Mesothelial cell of epicardium (in vitro differentiated cells): ENCODE results near the gene CASP3. TPM values are rescaled to one million over a fixed set of nuclear protein-coding genes. Genes with fewer than 3 reads are reported as not detected.
"Not testable (repeated sequence)": the region's sequence is repeated elsewhere in the genome, so short reads cannot be mapped to it uniquely, and the experiment has no call there.

Experiments used
- DNase-seq, 2 experiments: peaks; one replicate each; pipeline ENCODE4 v3.0.0; 2021; ENCODE audit warnings: low spot score in 2 of 2; ENCODE audit not compliant: unreplicated experiment in 2 of 2
- H3K27ac Mint-ChIP-seq: 2 replicates; pipeline ENCODE4 v1.8.0; 2021; ENCODE audit warnings: mixed read lengths
- H3K27me3 Mint-ChIP-seq: 2 replicates; pipeline ENCODE4 v1.8.0; 2021; ENCODE audit warnings: low read depth, mixed read lengths
- H3K36me3 Mint-ChIP-seq: 2 replicates; pipeline ENCODE4 v1.8.0; 2021; ENCODE audit warnings: mixed read lengths
- H3K4me1 Mint-ChIP-seq: 2 replicates; pipeline ENCODE4 v1.8.0; 2021; ENCODE audit warnings: mixed read lengths
- H3K4me3 Mint-ChIP-seq: 2 replicates; pipeline ENCODE4 v1.8.0; 2021; ENCODE audit warnings: mild to moderate bottlenecking, moderate library complexity, mixed read lengths
- H3K9me3 Mint-ChIP-seq: 2 replicates; pipeline ENCODE4 v1.8.0; 2021; ENCODE audit warnings: mixed read lengths
- total RNA-seq: library from RNA; stranded (reverse); gene quantifications from 3 replicates; pipeline ENCODE4 v1.2.1, GENCODE V29; 2021
- TF ChIP-seq, protein P1 (sequence below): fragments of 200-600 bp; sonication (generic); IDR thresholded peaks from one replicate; pipeline ENCODE4 v1.5.0; 2021; ENCODE audit warnings: antibody characterized with exemption; ENCODE audit not compliant: unreplicated experiment

The CASP3 gene
- total RNA-seq, 1 donor from 2014 or later, result 21.0 TPM

DNA sequence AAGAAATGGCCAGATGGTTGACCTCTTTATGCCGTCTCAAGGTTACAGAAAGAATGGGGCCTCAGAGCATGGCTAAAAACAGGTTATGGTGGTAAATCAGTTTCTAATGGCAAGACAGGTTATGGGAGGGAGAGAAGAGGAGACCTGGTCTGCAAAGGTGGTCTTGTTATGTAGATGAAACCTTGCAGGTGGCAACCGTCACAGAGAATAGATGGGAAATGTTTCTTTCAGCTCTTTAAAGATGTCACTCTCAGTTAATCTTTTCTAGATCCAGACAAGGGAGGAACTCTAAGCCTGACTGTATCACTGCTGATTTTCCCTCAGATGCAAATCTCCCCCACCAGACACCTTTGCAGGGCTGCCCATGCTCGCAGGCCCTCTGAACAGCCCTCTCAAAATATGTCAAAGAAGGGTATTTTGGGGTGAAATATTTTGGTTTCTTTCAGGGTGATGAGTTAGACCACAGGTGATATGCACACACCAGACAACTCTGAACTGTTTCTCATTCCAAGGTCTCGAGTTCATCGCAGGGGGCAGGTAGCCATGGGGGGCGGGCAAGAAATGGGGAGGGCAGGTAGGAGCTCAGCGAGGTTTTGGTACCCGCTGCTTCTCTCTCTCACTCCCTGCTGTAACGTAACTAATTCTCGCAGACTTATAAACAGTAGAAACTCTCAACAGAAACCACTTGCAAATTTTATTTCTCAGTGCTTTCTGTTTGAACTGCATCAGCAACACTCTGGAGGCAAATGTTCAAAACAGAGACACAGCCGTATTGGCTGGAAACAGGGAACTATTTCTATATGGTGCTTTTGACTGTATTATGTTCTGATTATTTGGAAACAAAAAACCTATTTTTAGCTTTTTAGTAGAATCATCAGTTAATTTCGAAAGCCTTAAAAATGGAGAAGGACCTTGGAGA is 32.4 kb downstream of the CASP3 start:
- peaks cover 6% of the 10 kb centered on the region for H3K36me3 Mint-ChIP-seq
- DNase-seq, result no peak
- H3K4me3 Mint-ChIP-seq, result no peak overlapping the region
- no peaks in the 10 kb centered on the region for H3K27me3 Mint-ChIP-seq
- H3K9me3 Mint-ChIP-seq, result peaks cover 24% of the 10 kb centered on the region
- TF ChIP-seq, protein P1, sequence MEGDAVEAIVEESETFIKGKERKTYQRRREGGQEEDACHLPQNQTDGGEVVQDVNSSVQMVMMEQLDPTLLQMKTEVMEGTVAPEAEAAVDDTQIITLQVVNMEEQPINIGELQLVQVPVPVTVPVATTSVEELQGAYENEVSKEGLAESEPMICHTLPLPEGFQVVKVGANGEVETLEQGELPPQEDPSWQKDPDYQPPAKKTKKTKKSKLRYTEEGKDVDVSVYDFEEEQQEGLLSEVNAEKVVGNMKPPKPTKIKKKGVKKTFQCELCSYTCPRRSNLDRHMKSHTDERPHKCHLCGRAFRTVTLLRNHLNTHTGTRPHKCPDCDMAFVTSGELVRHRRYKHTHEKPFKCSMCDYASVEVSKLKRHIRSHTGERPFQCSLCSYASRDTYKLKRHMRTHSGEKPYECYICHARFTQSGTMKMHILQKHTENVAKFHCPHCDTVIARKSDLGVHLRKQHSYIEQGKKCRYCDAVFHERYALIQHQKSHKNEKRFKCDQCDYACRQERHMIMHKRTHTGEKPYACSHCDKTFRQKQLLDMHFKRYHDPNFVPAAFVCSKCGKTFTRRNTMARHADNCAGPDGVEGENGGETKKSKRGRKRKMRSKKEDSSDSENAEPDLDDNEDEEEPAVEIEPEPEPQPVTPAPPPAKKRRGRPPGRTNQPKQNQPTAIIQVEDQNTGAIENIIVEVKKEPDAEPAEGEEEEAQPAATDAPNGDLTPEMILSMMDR, result no peak
- no peaks in the 10 kb centered on the region for H3K4me1 Mint-ChIP-seq
- no peak overlapping the region for H3K27ac Mint-ChIP-seq

DNA sequence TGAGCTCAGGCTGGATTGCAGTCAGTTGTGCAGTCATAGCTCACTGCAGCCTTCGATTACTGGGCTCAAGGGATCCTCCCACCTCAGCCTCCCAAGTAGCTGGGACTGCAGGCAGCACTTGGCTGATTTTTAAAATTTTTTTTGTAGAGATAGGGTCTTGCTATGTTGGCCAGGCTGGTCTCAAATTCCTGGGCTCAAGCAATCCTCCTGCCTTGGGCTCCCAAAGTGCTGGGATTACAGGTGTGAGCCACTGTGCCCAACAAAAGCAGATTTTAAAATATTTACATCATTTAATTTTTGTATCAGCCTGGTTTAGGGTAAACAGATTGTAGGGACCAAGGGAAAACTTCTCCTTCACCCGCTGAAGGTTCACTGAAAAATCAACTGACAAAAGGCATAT is 33.1 kb downstream of the CASP3 start:
- not testable (repeated sequence) for H3K4me1 Mint-ChIP-seq, H3K27ac Mint-ChIP-seq
- peaks cover 24% of the 10 kb centered on the region for H3K9me3 Mint-ChIP-seq

DNA sequence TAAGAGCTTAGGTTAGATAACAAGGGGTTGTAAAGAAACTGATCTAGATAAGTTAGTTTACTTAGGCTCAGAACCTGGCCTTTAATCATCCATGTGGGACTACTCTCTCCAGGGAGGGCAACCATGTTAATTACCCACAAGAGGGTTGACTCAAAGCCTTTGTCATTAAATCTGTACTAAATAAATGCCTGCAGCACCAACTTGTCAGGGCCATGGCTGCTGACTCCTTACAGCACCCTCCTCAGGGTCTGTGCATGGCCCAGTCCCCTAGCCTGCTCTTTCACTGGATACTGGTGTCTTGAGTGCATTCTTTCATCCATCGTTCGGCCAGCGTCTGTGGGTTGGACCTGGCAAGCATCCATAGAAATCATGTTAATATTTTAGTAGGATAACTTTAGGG is 34.7 kb downstream of the CASP3 start:
- no peak for DNase-seq
- Mint-ChIP-seq H3K27me3 (no peaks in the 10 kb centered on the region), H3K4me1 (no peaks in the 10 kb centered on the region), H3K4me3 (no peak overlapping the region), H3K27ac (no peak overlapping the region), H3K9me3 (peaks cover 24% of the 10 kb centered on the region), H3K36me3 (peaks cover 4% of the 10 kb centered on the region)
- TF ChIP-seq, protein P1, result no peak

More for the DNA sequence above, 33.1 kb downstream of the CASP3 start:
- H3K36me3 Mint-ChIP-seq, DNase-seq, H3K27me3 Mint-ChIP-seq, H3K4me3 Mint-ChIP-seq: not testable (repeated sequence)

DNA sequence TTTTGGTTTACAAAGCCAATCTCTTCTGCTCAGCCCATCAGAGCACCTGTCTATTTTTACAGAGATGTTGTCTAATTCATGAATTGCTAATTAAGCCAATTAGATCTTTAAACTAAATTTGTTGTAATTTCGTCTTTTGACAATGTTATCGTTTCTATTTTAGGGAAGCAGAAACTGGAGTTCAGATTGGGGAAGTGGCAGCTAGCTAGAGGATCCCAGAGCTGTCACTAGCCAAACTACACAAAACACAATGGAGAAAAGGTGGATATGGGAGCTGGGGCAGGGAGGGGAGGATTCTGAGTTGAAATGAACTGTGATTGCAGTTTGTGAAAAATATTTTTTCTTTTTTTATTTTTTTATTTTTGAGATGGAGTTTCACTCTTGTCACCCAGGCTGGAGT is 35.8 kb downstream of the CASP3 start:
- Mint-ChIP-seq H3K27me3 (no peaks in the 10 kb centered on the region), H3K4me1 (no peaks in the 10 kb centered on the region), H3K9me3 (peaks cover 24% of the 10 kb centered on the region), H3K4me3 (no peak overlapping the region), H3K27ac (no peak overlapping the region), H3K36me3 (peaks cover 4% of the 10 kb centered on the region)
- TF ChIP-seq, protein P1, result no peak
- no peak for DNase-seq

DNA sequence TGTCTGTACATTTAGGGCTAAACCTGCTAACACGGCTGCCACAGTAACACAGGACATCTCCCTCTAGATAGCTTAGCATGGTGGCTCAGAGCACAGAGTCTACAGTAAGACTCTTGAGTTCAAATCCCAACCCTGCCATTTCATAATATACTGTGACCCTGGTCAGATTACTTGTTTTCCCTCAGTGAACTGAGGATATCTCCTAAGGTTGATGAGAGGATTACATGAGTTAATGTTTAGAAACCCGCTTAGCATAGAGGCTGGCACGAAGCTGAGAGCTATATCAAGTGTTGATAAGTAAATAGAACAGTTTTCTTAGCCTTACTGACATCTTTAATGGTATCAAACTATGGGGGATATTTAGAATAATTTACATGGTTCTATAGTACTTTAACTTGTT is 37.2 kb downstream of the CASP3 start:
- no peak overlapping the region for H3K27ac Mint-ChIP-seq
- H3K4me3 Mint-ChIP-seq, result no peak overlapping the region
- peaks cover 4% of the 10 kb centered on the region for H3K36me3 Mint-ChIP-seq
- H3K4me1 Mint-ChIP-seq, result no peaks in the 10 kb centered on the region
- peaks cover 19% of the 10 kb centered on the region for H3K9me3 Mint-ChIP-seq
- DNase-seq, result no peak
- TF ChIP-seq, protein P1, result no peak
- no peaks in the 10 kb centered on the region for H3K27me3 Mint-ChIP-seq

DNA sequence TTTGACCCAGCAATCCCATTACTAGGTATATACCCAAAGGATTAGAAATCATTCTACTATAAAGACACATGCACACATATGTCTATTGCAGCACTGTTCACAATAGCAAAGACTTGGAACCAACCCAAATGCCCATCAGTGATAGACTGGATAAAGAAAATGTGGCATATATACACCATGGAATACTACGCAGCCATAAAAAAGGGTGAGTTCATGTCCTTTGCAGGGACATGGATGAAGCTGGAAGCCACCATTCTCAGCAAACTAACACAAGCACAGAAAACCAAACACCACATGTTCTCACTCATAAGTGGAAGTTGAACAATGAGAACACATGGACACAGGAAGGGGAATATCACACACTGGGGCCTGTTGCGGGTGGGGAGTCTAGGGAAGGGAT is 41.8 kb downstream of the CASP3 start:
- H3K36me3 Mint-ChIP-seq, DNase-seq, H3K4me3 Mint-ChIP-seq, H3K27ac Mint-ChIP-seq, H3K27me3 Mint-ChIP-seq, H3K4me1 Mint-ChIP-seq: not testable (repeated sequence)
- peaks cover 40% of the 10 kb centered on the region for H3K9me3 Mint-ChIP-seq

DNA sequence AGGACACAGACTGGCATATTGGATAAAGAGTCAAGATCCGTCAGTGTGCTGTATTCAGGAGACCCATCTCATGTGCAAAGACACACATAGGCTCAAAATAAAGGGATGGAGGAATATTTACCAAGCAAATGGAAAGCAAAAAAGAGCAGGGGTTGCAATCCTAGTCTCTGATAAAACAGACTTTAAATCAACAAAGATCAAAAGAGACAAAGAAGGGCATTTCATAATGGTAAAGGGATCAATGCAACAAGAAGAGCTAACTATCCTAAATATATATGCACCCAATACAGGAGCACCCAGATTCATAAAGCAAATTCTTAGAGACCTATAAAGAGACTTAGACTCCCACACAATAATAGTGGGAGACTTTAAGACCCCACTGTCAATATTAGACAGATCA is 46.4 kb downstream of the CASP3 start:
- not testable (repeated sequence) for H3K4me3 Mint-ChIP-seq, H3K27ac Mint-ChIP-seq, H3K4me1 Mint-ChIP-seq, H3K36me3 Mint-ChIP-seq, H3K27me3 Mint-ChIP-seq, DNase-seq
- peaks cover 45% of the 10 kb centered on the region for H3K9me3 Mint-ChIP-seq

DNA sequence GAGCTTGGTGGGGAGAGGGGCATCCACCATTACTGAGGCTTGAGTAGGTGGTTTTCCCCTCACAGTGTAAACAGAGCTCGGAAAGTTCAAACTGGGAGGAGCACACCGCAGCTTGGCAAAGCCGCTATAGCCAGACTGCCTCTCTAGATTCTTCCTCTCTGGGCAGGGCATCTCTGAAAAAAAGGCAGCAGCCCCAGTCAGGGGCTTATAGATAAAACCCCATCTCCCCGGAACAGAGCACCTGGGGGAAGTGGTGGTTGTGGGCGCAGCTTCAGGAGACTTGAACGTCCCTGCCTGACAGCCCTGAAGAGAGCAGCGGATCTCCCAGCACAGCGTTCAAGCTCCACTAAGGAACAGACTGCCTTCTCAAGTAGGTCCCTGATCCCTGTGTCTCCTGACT is 48.3 kb downstream of the CASP3 start:
- H3K36me3 Mint-ChIP-seq, H3K4me1 Mint-ChIP-seq, H3K27ac Mint-ChIP-seq, H3K4me3 Mint-ChIP-seq, DNase-seq, H3K27me3 Mint-ChIP-seq: not testable (repeated sequence)
- H3K9me3 Mint-ChIP-seq, result peaks cover 35% of the 10 kb centered on the region
